Parathyroid adenoma (tissue), 2 donors: ENCODE data around the gene MST1R.
"Not testable (repeated sequence)": the region's sequence is repeated elsewhere in the genome, so short reads cannot be mapped to it uniquely, and the experiment has no call there.

ENCODE experiments used
- H2AFZ ChIP-seq: fragments of 300-600 bp; sonication (generic); one replicate; pipeline ENCODE4 v1.7.0; 2017; ENCODE audit warnings: antibody characterized with exemption, mild to moderate bottlenecking
- H3K27ac ChIP-seq: fragments of 300-600 bp; sonication (generic); one replicate; pipeline ENCODE4 v1.7.0; 2017
- H3K27me3 ChIP-seq: fragments of 300-600 bp; sonication (generic); one replicate; pipeline ENCODE4 v1.7.0; 2017; ENCODE audit warnings: low read length; ENCODE audit not compliant: control insufficient read depth, insufficient read depth
- H3K36me3 ChIP-seq: fragments of 300-600 bp; sonication (generic); one replicate; pipeline ENCODE4 v1.7.0; 2017; ENCODE audit warnings: low read length; ENCODE audit not compliant: control insufficient read depth, insufficient read depth
- H3K4me1 ChIP-seq: fragments of 300-600 bp; sonication (generic); one replicate; pipeline ENCODE4 v1.7.0; 2017; ENCODE audit warnings: control low read depth
- H3K4me2 ChIP-seq: fragments of 300-600 bp; sonication (generic); one replicate; pipeline ENCODE4 v1.7.0; 2017; ENCODE audit warnings: low read length
- H3K4me3 ChIP-seq: fragments of 300-600 bp; sonication (generic); one replicate; pipeline ENCODE4 v1.7.0; 2017; ENCODE audit warnings: low read depth, low read length
- H3K79me2 ChIP-seq: fragments of 300-600 bp; sonication (generic); one replicate; pipeline ENCODE4 v1.7.0; 2017; ENCODE audit warnings: control low read depth
- H3K9ac ChIP-seq: fragments of 300-600 bp; sonication (generic); one replicate; pipeline ENCODE4 v1.7.0; 2017; ENCODE audit warnings: mild to moderate bottlenecking
- H3K9me3 ChIP-seq: fragments of 300-600 bp; sonication (generic); one replicate; pipeline ENCODE4 v1.7.0; 2017; ENCODE audit warnings: low read length; ENCODE audit not compliant: control insufficient read depth
- TF ChIP-seq, protein P1 (sequence below): fragments of 300-600 bp; sonication (generic); IDR thresholded peaks from one replicate; pipeline ENCODE4 v1.7.0; 2017; ENCODE audit warnings: antibody characterized with exemption, mild to moderate bottlenecking
- donor health status: primary hyperparathyroidism.

MST1R gene

DNA sequence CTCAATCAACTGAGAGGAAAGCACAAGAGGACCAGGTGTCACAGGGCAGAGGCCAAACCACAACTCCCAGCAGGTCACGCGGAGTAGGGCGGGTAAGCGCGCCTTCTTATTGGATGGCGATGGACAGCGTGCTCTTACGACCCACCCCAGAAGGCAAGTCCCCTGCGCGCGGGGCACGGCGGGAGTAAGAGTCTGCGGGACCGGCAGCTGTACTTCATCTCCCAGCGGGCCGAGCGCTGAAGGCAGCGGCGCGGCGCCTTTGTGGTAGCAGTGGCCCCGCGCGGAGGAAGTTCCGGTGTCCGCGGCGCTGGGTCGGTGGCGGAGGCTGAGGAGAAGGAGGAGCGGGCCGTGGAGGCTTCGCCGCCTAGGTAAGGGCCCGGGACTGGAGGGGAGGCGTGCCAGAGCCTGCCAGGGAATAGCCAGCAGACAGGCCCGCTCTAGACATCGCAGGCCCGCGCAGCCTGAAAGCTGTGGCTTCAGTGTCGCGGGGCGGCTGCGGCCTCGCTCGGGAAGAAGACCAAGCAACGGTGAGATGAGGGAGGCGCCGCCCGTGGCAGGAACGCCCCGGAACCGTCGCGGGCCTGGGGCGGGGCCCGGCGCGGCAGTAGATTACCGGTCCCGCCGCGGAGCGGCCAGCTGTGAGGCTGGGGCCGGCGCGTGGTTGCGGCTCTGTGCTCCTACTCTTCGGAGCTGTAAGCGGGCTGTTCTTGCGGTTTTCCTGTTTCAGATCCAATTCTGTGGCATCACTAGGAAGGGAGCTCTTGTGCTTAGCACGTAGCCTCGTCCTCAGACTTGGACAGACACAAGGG is 36.4 kb upstream of the MST1R start, which contains the start of gene RBM6:
RBM6 (plus strand) TSS at position 293 of the 809 bp plus-strand sequence. CDS start 22,492 bp downstream, outside the sequence.
- Histone ChIP-seq H3K4me1 (peaks cover 7% of the 10 kb centered on the region), H3K4me3 (peak within 1 kb of the TSS; percentile 96), H3K36me3 (no peaks in the 10 kb centered on the region), H2AFZ (peak within 1 kb of the TSS; percentile 93), H3K27me3 (no peaks in the 10 kb centered on the region), H3K9ac (peak within 1 kb of the TSS; percentile 49), H3K27ac (peak within 1 kb of the TSS; percentile 89), H3K4me2 (peak within 1 kb of the TSS; percentile 94), H3K9me3 (no peaks in the 10 kb centered on the region), H3K79me2 (peaks cover 28% of the 10 kb centered on the region)
- TF ChIP-seq, protein P1, sequence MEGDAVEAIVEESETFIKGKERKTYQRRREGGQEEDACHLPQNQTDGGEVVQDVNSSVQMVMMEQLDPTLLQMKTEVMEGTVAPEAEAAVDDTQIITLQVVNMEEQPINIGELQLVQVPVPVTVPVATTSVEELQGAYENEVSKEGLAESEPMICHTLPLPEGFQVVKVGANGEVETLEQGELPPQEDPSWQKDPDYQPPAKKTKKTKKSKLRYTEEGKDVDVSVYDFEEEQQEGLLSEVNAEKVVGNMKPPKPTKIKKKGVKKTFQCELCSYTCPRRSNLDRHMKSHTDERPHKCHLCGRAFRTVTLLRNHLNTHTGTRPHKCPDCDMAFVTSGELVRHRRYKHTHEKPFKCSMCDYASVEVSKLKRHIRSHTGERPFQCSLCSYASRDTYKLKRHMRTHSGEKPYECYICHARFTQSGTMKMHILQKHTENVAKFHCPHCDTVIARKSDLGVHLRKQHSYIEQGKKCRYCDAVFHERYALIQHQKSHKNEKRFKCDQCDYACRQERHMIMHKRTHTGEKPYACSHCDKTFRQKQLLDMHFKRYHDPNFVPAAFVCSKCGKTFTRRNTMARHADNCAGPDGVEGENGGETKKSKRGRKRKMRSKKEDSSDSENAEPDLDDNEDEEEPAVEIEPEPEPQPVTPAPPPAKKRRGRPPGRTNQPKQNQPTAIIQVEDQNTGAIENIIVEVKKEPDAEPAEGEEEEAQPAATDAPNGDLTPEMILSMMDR = peak; percentile 14

DNA sequence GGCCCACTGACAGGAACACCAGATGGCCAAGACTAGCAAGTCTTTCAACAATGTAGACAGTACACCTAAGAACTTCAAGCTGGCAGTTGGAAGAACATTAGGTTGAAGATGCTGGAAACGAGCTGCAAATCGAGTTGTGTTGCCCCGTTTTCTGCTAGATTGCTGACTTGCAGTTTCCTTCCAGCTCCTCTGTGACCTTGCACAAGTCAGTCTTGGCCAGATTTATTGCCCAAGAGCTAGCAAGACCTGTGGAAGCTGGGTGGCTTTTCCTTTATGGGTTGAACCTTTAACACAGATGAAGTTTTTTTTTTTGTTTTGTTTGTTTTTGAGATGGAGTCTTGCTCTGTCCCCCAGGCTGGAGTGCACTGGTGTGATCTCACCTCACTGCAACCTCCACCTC is 33.4 kb upstream of the MST1R start:
- TF ChIP-seq, protein P1 = no peak
- Histone ChIP-seq H3K79me2 (peaks cover 10% of the 10 kb centered on the region), H3K4me2 (no peak overlapping the region), H2AFZ (no peak overlapping the region), H3K4me3 (no peak overlapping the region), H3K27me3 (no peaks in the 10 kb centered on the region), H3K9ac (no peak overlapping the region), H3K4me1 (peaks cover 4% of the 10 kb centered on the region), H3K9me3 (no peaks in the 10 kb centered on the region), H3K36me3 (no peaks in the 10 kb centered on the region), H3K27ac (no peak overlapping the region)

DNA sequence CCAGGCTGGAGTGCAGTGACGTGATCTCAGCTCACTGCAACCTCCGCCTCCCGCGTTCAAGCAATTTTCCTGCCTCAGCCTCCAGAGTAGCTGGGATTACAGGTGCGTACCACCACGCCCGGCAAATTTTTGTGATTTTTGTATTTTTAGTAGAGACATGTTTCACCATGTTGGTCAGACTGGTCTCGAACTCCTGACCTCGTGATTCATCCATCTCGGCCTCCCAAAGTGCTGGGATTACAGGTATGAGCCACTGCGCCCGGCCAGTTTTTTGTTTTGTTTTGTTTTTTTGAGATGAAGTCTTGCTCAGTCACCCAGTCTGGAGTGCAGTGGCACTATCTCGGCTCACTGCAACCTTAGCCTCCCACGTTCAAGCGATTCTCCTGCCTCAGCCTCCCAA is 28.6 kb upstream of the MST1R start:
- H3K4me3 ChIP-seq, H3K9me3 ChIP-seq, H3K27me3 ChIP-seq, H2AFZ ChIP-seq, H3K79me2 ChIP-seq, H3K4me2 ChIP-seq, H3K9ac ChIP-seq, H3K4me1 ChIP-seq, H3K27ac ChIP-seq, H3K36me3 ChIP-seq: not testable (repeated sequence)

DNA sequence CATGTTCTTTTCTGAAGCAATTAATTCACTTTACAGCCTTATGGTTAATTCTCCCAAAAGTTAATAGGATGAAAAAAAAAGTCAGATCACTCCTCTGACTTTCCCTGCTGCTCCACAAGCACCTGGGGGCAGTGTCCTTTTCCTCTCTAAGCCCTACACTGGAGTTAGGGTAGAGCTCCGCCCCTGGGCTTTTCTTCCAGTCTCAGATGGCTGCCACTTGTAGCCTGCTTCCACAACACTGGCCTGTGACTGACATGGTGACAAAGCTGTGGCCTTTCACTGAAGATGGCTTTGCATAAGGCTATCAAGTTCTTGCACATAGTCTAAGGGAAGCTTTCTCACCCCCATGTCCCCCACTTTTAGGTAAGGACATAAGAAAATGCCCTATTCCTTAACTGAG is 27.2 kb upstream of the MST1R start:
- Histone ChIP-seq H3K4me2 (peak overlapping the region; percentile 3), H3K9ac (no peak overlapping the region), H3K27me3 (no peaks in the 10 kb centered on the region), H3K9me3 (no peaks in the 10 kb centered on the region), H3K4me3 (no peak overlapping the region), H3K27ac (no peak overlapping the region), H3K79me2 (peaks cover 12% of the 10 kb centered on the region), H2AFZ (peak overlapping the region; percentile 99), H3K36me3 (no peaks in the 10 kb centered on the region), H3K4me1 (peaks cover 5% of the 10 kb centered on the region)
- TF ChIP-seq, protein P1 = no peak

DNA sequence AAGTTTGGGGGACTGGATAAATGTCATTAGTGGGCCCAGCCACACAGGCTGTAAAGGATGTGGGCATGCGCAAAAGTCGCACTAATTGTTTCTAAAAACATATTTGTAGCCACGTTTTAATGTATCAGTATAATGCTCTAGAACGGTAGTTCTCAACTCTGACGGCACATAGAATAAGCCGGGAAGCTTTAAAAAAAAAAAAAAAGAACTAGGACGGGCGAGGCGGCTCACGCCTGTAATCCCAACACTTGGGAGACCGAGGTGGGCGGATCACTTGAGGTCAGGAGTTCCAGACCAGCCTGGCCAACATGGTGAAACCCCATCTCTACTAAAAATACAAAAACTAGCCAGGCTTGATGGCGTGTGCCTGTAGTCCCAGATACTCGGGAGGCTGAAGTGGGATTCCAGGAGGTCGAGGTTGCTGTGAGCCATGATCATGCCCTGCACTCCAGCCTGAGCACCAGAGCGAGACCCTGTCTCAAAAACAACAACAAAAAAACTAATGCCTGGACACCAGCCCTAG is 26.6 kb upstream of the MST1R start:
- Histone ChIP-seq H3K79me2 (peaks cover 12% of the 10 kb centered on the region), H2AFZ (peak overlapping the region; percentile 99), H3K4me1 (peaks cover 5% of the 10 kb centered on the region), H3K4me3 (peak overlapping the region; percentile 68), H3K27me3 (no peaks in the 10 kb centered on the region), H3K4me2 (peak overlapping the region; percentile 73), H3K9me3 (no peaks in the 10 kb centered on the region), H3K9ac (peak overlapping the region; percentile 8), H3K36me3 (no peaks in the 10 kb centered on the region), H3K27ac (peak overlapping the region; percentile 88)
- TF ChIP-seq, protein P1 = no peak
